Measurements from ENCODE around the gene CD226. TPM values are rescaled to one million over a fixed set of nuclear protein-coding genes. Genes with fewer than 3 reads are reported as not detected.

CD226 gene
- total and polyA plus RNA-seq, 2 of the 4 experiments (the other 2 are of a cell fraction) = 0.29 to 1.1 TPM

DNA sequence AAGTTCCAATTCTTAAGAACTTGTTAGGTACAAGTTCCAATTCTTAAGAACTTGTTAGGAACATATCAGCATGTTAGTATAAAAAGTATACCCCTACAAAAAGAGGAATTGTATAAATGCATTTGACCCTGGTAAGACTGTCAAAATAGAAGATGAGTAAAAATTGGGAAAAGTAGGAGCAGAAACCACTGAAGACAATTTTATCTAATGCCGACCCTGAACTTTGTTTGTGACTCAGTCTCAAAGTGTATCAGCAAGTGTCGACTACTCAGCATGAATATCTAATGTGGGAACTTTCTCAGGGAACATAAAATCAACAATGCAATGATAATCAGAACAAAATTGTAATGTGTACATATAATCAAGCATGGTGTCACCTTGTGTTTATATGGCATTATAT is 583 bp upstream of the CD226 start:
- H4K8ac ChIP-seq (ENCODE audit: low read depth in 2 of 2, low read length in 2 of 2) = no peak overlapping the region
- dilution Hi-C loops (cut with HindIII; ENCODE audit: low sequenced_read_pairs, unreplicated experiment) = no loop called here

More for the DNA sequence above, 583 bp upstream of the CD226 start:
- Histone ChIP-seq H3K9ac (ENCODE audit: low read depth, low read length) (no peak overlapping the region), H2BK5ac (ENCODE audit: low read depth, low read length, poor library complexity, severe bottlenecking) (no peak overlapping the region), H2BK15ac (ENCODE audit: low read depth, low read length) (no peak overlapping the region), H3K14ac (replicated peaks; ENCODE audit: low read depth, low read length) (no peak overlapping the region), H3K4me1 (ENCODE audit: control insufficient read depth, insufficient read depth, low read length) (peaks cover 8% of the 10 kb centered on the region), H3K23ac (ENCODE audit: low read depth, low read length) (no peak overlapping the region), H3K4me3 (ENCODE audit: insufficient read depth, low read depth, low read length) (no peak overlapping the region), H3K27ac (ENCODE audit: insufficient read depth, low read length) (no peak overlapping the region), H4K5ac (ENCODE audit: low read depth, low read length) (no peak overlapping the region), H4K91ac (ENCODE audit: insufficient read depth, low read depth, low read length) (no peak overlapping the region), H3K27me3 (ENCODE audit: control insufficient read depth, insufficient read depth, low read length) (no peaks in the 10 kb centered on the region), H2BK20ac (ENCODE audit: low read depth, low read length) (no peak overlapping the region), H2BK120ac (ENCODE audit: low read depth, low read length) (no peak overlapping the region), H3K56ac (ENCODE audit: extremely low read depth, insufficient read depth, low read length) (no peak overlapping the region), H3K18ac (ENCODE audit: low read depth, low read length) (no peak overlapping the region), H2AK9ac (replicated peaks; ENCODE audit: low read depth, low read length, poor library complexity) (no peak overlapping the region), H3K9me1 (ENCODE audit: insufficient read depth, low read length) (peaks cover 12% of the 10 kb centered on the region), H3K36me3 (ENCODE audit: control insufficient read depth, insufficient read depth, low read length) (no peaks in the 10 kb centered on the region), H4K20me1 (ENCODE audit: insufficient read depth, low read length) (no peaks in the 10 kb centered on the region), H2AFZ (replicated peaks; ENCODE audit: low read length, poor library complexity) (no peak overlapping the region), H3K4me2 (ENCODE audit: low read depth, low read length) (no peak overlapping the region), H3K79me1 (ENCODE audit: low read depth in 1 of 2, low read length in 2 of 2) (no peaks in the 10 kb centered on the region), H3K4ac (ENCODE audit: low read depth, low read length) (no peak overlapping the region), H3K9me3 (ENCODE audit: control insufficient read depth, insufficient read depth, low read length) (no peaks in the 10 kb centered on the region), H2AK5ac (ENCODE audit: low read depth, low read length) (no peak overlapping the region)
- POLR2A ChIA-PET (ENCODE audit: unreplicated experiment) = no interaction called here
- DNase-seq (no peak), ATAC-seq (ENCODE audit: low read depth) (no peak)
- intact Hi-C loops (cut with micrococcal nuclease) (no loop called here), in situ Hi-C loops (cut with MboI; ENCODE audit: low sequenced_read_pairs) (no loop called here)
- no CpG with 5 or more reads among the region's 2 CpGs for WGBS, 2 experiments (ENCODE audit: extremely low coverage in 2 of 2, insufficient read length in 1 of 2)
- TF ChIP-seq RCOR1 (IDR thresholded peaks at IDR 0.05; ENCODE audit: insufficient replicate concordance, low read length) (no peak), POLR2A (IDR thresholded peaks at IDR 0.05; ENCODE audit: low read depth, low read length) (no peak), FOS (IDR thresholded peaks at IDR 0.05; ENCODE audit: low read depth, low read length) (no peak), CEBPB (IDR thresholded peaks at IDR 0.05; ENCODE audit: low read depth, low read length) (no peak), CHD1 (IDR thresholded peaks at IDR 0.05; ENCODE audit: low read depth, low read length) (no peak), RAD21 (IDR thresholded peaks at IDR 0.05; ENCODE audit: low read length) (no peak), RFX5 (IDR thresholded peaks at IDR 0.05; ENCODE audit: low read depth, low read length) (no peak), BHLHE40 (IDR thresholded peaks at IDR 0.05; ENCODE audit: low read depth, low read length) (no peak), MXI1 (IDR thresholded peaks at IDR 0.05; ENCODE audit: borderline replicate concordance, low read depth, low read length) (no peak), NFE2L2 (IDR thresholded peaks at IDR 0.05; ENCODE audit: low read depth, low read length) (no peak)
- TF ChIP-seq, protein P1, sequence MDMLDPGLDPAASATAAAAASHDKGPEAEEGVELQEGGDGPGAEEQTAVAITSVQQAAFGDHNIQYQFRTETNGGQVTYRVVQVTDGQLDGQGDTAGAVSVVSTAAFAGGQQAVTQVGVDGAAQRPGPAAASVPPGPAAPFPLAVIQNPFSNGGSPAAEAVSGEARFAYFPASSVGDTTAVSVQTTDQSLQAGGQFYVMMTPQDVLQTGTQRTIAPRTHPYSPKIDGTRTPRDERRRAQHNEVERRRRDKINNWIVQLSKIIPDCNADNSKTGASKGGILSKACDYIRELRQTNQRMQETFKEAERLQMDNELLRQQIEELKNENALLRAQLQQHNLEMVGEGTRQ (IDR thresholded peaks at IDR 0.05; ENCODE audit: low read depth, low read length) = no peak
- TF ChIP-seq, protein P2, sequence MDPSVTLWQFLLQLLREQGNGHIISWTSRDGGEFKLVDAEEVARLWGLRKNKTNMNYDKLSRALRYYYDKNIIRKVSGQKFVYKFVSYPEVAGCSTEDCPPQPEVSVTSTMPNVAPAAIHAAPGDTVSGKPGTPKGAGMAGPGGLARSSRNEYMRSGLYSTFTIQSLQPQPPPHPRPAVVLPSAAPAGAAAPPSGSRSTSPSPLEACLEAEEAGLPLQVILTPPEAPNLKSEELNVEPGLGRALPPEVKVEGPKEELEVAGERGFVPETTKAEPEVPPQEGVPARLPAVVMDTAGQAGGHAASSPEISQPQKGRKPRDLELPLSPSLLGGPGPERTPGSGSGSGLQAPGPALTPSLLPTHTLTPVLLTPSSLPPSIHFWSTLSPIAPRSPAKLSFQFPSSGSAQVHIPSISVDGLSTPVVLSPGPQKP (IDR thresholded peaks at IDR 0.05; ENCODE audit: borderline replicate concordance, low read depth, low read length) = no peak
- BruUV-seq (replicated peaks) = no TSS peak
- CTCF ChIA-PET = no interaction called here

Data from IMR-90 (cell line).